ENCODE measurements around the gene PDIA4. TPM values are rescaled to one million over a fixed set of nuclear protein-coding genes. Genes with fewer than 3 reads are reported as not detected.

PDIA4 gene
- total RNA-seq, 1 experiment from 2014 or later = 217 TPM

DNA sequence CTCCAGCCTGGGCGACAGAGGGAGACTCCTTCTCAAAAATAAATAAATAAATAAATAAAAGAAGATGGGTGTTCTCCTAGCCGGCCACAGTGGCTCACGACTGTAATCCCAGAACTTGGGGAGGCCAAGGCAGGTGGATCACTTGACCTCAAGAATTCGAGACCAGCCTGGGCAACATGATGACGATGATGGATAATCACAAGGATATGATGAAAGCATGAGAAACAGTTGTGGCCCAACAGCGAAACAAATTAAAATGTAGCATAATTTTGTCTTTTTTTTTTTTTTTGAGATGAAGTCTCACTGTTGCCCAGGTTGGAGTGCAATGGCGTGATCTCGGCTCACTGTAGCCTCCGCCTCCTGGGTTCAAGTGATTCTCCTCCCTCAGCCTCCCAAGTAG is 49.3 kb upstream of the PDIA4 start (continued):
- no peak for TF ChIP-seq EZH2 (IDR thresholded peaks at IDR 0.05)

DNA sequence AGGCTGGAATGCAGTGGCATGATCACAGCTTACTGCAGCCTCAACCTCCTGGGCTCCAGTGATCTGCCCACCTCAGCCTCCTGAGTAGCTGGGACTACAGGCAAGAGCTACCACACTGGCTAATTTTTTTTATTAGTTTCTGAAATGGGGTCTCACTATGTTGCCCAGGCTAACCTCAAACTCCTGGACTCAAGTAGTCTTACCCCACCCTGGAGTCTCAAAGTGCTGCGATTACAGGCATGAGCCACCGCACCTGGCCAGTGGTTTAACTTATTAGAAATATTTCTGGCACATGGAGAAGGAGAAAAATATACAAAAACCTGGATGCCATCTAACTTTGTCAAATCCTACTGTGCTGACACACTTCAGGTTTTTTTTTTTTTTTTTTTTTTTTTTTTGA is 47.0 kb upstream of the PDIA4 start:
- Histone ChIP-seq H3K4me3 (replicated peaks in 1 of 2; ENCODE audit: low read depth in 1 of 2, low read length in 2 of 2) (no peak overlapping the region), H3K4me1 (ENCODE audit: control insufficient read depth in 1 of 2, insufficient read depth in 2 of 2, low read length in 2 of 2) (peaks cover 4 to 24% of the 10 kb centered on the region in 2 experiments; a peak in 3 of 4 replicates), H3K79me2 (ENCODE audit: insufficient read depth, low read length) (peaks cover 34% of the 10 kb centered on the region), H4K20me1 (ENCODE audit: insufficient read depth) (no peaks in the 10 kb centered on the region), H2AFZ (ENCODE audit: low read depth, low read length, poor library complexity, severe bottlenecking) (no peak overlapping the region), H3K27ac (ENCODE audit: low read depth, low read length) (no peak overlapping the region), H3K9ac (ENCODE audit: low read length) (no peak overlapping the region), H3K9me3 (ENCODE audit: control insufficient read depth in 1 of 2, insufficient read depth in 1 of 2, low read depth in 1 of 2, low read length in 2 of 2) (no peaks in the 10 kb centered on the region), H3K4me2 (ENCODE audit: low read length) (no peak overlapping the region), H3K36me3 (ENCODE audit: control insufficient read depth in 1 of 2, insufficient read depth in 2 of 2, low read length in 2 of 2) (peaks cover 0 to 24% of the 10 kb centered on the region in 2 experiments; a peak in 2 of 4 replicates), H3K9me2 (ENCODE audit: insufficient read depth) (no peaks in the 10 kb centered on the region), H3K27me3 (ENCODE audit: insufficient read depth, low read length) (no peaks in the 10 kb centered on the region)
- intact Hi-C loops (cut with micrococcal nuclease) = no loop called here
- ATAC-seq (no peak), DNase-seq (ENCODE audit: low read depth, low spot score) (no peak)
- ChIA-PET RAD21 (ENCODE audit: low non-redundant PET in 1 of 2, low total read pairs in 2 of 2, uncharacterized antibody in 2 of 2, unreplicated experiment in 2 of 2) (interaction anchor here in 1 of 2 experiments (0.7 kb wide), 1 partner anchor 9 kb away, joined by 3 read pairs; no protein-coding TSS in a partner anchor), POLR2A (no interaction called here), CTCF (interaction anchor here (0.7 to 1.7 kb wide), 2 partner anchors 9 to 17 kb away, joined by 4 to 5 read pairs; no protein-coding TSS in a partner anchor)
- TF ChIP-seq, protein P1, sequence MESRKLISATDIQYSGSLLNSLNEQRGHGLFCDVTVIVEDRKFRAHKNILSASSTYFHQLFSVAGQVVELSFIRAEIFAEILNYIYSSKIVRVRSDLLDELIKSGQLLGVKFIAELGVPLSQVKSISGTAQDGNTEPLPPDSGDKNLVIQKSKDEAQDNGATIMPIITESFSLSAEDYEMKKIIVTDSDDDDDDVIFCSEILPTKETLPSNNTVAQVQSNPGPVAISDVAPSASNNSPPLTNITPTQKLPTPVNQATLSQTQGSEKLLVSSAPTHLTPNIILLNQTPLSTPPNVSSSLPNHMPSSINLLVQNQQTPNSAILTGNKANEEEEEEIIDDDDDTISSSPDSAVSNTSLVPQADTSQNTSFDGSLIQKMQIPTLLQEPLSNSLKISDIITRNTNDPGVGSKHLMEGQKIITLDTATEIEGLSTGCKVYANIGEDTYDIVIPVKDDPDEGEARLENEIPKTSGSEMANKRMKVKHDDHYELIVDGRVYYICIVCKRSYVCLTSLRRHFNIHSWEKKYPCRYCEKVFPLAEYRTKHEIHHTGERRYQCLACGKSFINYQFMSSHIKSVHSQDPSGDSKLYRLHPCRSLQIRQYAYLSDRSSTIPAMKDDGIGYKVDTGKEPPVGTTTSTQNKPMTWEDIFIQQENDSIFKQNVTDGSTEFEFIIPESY (IDR thresholded peaks at IDR 0.05; ENCODE audit: extremely low read depth, insufficient replicate concordance, low read length) = no peak
- TF ChIP-seq, protein P2, sequence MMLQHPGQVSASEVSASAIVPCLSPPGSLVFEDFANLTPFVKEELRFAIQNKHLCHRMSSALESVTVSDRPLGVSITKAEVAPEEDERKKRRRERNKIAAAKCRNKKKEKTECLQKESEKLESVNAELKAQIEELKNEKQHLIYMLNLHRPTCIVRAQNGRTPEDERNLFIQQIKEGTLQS (IDR thresholded peaks at IDR 0.05) = no peak
- TF ChIP-seq ELF1 (IDR thresholded peaks at IDR 0.05; ENCODE audit: borderline replicate concordance, low read depth) (no peak), SP1 (IDR thresholded peaks at IDR 0.05; ENCODE audit: low read depth) (no peak), SRF (IDR thresholded peaks at IDR 0.05; ENCODE audit: low read depth) (no peak), FOSL1 (IDR thresholded peaks at IDR 0.05; ENCODE audit: low read depth) (no peak), POLR2A (IDR thresholded peaks at IDR 0.05; ENCODE audit: borderline replicate concordance, extremely low read depth, insufficient read depth, insufficient read length) (no peak), YY1 (IDR thresholded peaks at IDR 0.05; ENCODE audit: extremely low read depth, insufficient replicate concordance, low read depth, low read length) (no peak), TCF7L2 (IDR thresholded peaks at IDR 0.05; ENCODE audit: borderline replicate concordance, extremely low read depth, insufficient read depth, insufficient read length) (no peak), ZNF274 (IDR thresholded peaks at IDR 0.05; ENCODE audit: low read depth, low read length) (no peak), CEBPB (IDR thresholded peaks at IDR 0.05; ENCODE audit: low read depth) (no peak), EZH2phosphoT487 (IDR thresholded peaks at IDR 0.05; ENCODE audit: borderline replicate concordance) (no peak), POLR2AphosphoS5 (IDR thresholded peaks at IDR 0.05; ENCODE audit: low read depth, low read length) (no peak), EGR1 (IDR thresholded peaks at IDR 0.05; ENCODE audit: low read depth) (no peak), JUND (IDR thresholded peaks at IDR 0.05) (no peak), CBX3 (IDR thresholded peaks at IDR 0.05; ENCODE audit: low read depth) (no peak)
- TF ChIP-seq, protein P3, sequence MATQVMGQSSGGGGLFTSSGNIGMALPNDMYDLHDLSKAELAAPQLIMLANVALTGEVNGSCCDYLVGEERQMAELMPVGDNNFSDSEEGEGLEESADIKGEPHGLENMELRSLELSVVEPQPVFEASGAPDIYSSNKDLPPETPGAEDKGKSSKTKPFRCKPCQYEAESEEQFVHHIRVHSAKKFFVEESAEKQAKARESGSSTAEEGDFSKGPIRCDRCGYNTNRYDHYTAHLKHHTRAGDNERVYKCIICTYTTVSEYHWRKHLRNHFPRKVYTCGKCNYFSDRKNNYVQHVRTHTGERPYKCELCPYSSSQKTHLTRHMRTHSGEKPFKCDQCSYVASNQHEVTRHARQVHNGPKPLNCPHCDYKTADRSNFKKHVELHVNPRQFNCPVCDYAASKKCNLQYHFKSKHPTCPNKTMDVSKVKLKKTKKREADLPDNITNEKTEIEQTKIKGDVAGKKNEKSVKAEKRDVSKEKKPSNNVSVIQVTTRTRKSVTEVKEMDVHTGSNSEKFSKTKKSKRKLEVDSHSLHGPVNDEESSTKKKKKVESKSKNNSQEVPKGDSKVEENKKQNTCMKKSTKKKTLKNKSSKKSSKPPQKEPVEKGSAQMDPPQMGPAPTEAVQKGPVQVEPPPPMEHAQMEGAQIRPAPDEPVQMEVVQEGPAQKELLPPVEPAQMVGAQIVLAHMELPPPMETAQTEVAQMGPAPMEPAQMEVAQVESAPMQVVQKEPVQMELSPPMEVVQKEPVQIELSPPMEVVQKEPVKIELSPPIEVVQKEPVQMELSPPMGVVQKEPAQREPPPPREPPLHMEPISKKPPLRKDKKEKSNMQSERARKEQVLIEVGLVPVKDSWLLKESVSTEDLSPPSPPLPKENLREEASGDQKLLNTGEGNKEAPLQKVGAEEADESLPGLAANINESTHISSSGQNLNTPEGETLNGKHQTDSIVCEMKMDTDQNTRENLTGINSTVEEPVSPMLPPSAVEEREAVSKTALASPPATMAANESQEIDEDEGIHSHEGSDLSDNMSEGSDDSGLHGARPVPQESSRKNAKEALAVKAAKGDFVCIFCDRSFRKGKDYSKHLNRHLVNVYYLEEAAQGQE (IDR thresholded peaks at IDR 0.05; ENCODE audit: low read depth) = no peak
- TF ChIP-seq, protein P4, sequence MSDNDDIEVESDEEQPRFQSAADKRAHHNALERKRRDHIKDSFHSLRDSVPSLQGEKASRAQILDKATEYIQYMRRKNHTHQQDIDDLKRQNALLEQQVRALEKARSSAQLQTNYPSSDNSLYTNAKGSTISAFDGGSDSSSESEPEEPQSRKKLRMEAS (IDR thresholded peaks at IDR 0.05) = no peak
- no TSS peak for BruUV-seq (replicated peaks)

All from HCT116 (cell line).